Liver (tissue), 9 donors: ENCODE results near the gene TNNC2. TPM values are rescaled to one million over a fixed set of nuclear protein-coding genes. Genes with fewer than 3 reads are reported as not detected.
"Not testable (repeated sequence)": the region's sequence is repeated elsewhere in the genome, so short reads cannot be mapped to it uniquely, and the experiment has no call there.

ENCODE experiments used
- DNase-seq: peaks from one replicate; pipeline ENCODE4 v3.0.0-alpha.2; 2017; ENCODE audit warnings: low spot score
- H3K27ac ChIP-seq, 2 donors: one replicate each; pipeline ENCODE4 v1.7.0; 2013; ENCODE audit warnings: inconsistent platforms in 2 of 2, low read length in 2 of 2, control low read depth in 1 of 2, low read depth in 1 of 2, mild to moderate bottlenecking in 1 of 2
- H3K27me3 ChIP-seq, 4 donors: one replicate each; pipeline versions ENCODE4 v1.6.1 to v1.7.0; 2013; ENCODE audit warnings: low read length in 3 of 4, inconsistent platforms in 1 of 4, mild to moderate bottlenecking in 1 of 4, moderate library complexity in 1 of 4; ENCODE audit not compliant: control insufficient read depth in 4 of 4, insufficient read depth in 4 of 4
- H3K36me3 ChIP-seq, 4 donors: one replicate each; pipeline versions ENCODE4 v1.6.1 to v1.7.0; 2013; ENCODE audit warnings: low read length in 3 of 4, mild to moderate bottlenecking in 3 of 4, low read depth in 1 of 4, moderate library complexity in 1 of 4; ENCODE audit not compliant: control insufficient read depth in 4 of 4, insufficient read depth in 3 of 4
- H3K4me1 ChIP-seq, 4 donors: one replicate each; pipeline versions ENCODE4 v1.6.1 to v1.7.0; 2013; ENCODE audit warnings: low read length in 3 of 4, mild to moderate bottlenecking in 3 of 4, moderate library complexity in 1 of 4; ENCODE audit not compliant: control insufficient read depth in 4 of 4, insufficient read depth in 4 of 4
- H3K4me3 ChIP-seq, 3 donors: one replicate each; pipeline versions ENCODE4 v1.6.1 to v1.7.0; 2013; ENCODE audit warnings: low read length in 3 of 3, control low read depth in 1 of 3, low read depth in 1 of 3, mild to moderate bottlenecking in 1 of 3
- H3K9ac ChIP-seq, 2 donors: one replicate each; pipeline ENCODE4 v1.7.0; 2013; ENCODE audit warnings: low read length in 2 of 2, mild to moderate bottlenecking in 2 of 2, moderate library complexity in 2 of 2, control low read depth in 1 of 2, low read depth in 1 of 2
- H3K9me3 ChIP-seq, 4 donors: one replicate each; pipeline versions ENCODE4 v1.6.1 to v1.7.0; 2013; ENCODE audit warnings: low read length in 3 of 4; ENCODE audit not compliant: control insufficient read depth in 4 of 4
- EGR1 ChIP-seq, 2 donors: IDR thresholded peaks; 2 replicates each; pipeline ENCODE4 v1.6.1; 2016 to 2018; ENCODE audit warnings: antibody characterized with exemption in 2 of 2, low read depth in 2 of 2
- FOXA1 ChIP-seq: IDR thresholded peaks from 2 replicates; pipeline ENCODE4 v1.6.1; 2016; ENCODE audit warnings: antibody characterized with exemption
- FOXA2 ChIP-seq: IDR thresholded peaks from 2 replicates; pipeline ENCODE4 v1.6.1; 2016; ENCODE audit warnings: antibody characterized with exemption
- GABPA ChIP-seq, 2 donors: IDR thresholded peaks in 1 of 2; conservative IDR thresholded peaks in 1 of 2; 2 replicates each; pipeline ENCODE4 v1.6.1; 2016; ENCODE audit warnings: antibody characterized with exemption in 2 of 2, mild to moderate bottlenecking in 1 of 2, moderate library complexity in 1 of 2
- HNF4A ChIP-seq, 2 donors: conservative IDR thresholded peaks; 2 replicates each; pipeline ENCODE4 v1.6.1; 2016; ENCODE audit warnings: antibody characterized with exemption in 2 of 2, mild to moderate bottlenecking in 2 of 2
- HNF4G ChIP-seq: IDR thresholded peaks from 2 replicates; pipeline ENCODE4 v1.6.1; 2016; ENCODE audit warnings: antibody characterized with exemption
- JUND ChIP-seq, 2 donors: IDR thresholded peaks; 2 replicates each; pipeline ENCODE4 v1.6.1; 2016; ENCODE audit warnings: antibody characterized with exemption in 2 of 2
- NR2F2 ChIP-seq: IDR thresholded peaks from 2 replicates; pipeline ENCODE4 v1.6.1; 2016; ENCODE audit warnings: antibody characterized with exemption
- RAD21 ChIP-seq, 2 donors: IDR thresholded peaks; 2 replicates each; pipeline ENCODE4 v1.6.1; 2016; ENCODE audit warnings: antibody characterized with exemption in 2 of 2, mild to moderate bottlenecking in 2 of 2
- RXRA ChIP-seq, 2 donors: IDR thresholded peaks; 2 replicates each; pipeline ENCODE4 v1.6.1; 2017 to 2018; ENCODE audit warnings: antibody characterized with exemption in 2 of 2, mild to moderate bottlenecking in 1 of 2
- SP1 ChIP-seq: IDR thresholded peaks from 2 replicates; pipeline ENCODE4 v1.6.1; 2018; ENCODE audit warnings: antibody characterized with exemption, mild to moderate bottlenecking
- TAF1 ChIP-seq: conservative IDR thresholded peaks from 2 replicates; pipeline ENCODE4 v1.6.1; 2016; ENCODE audit warnings: antibody characterized with exemption, mild to moderate bottlenecking
- YY1 ChIP-seq: IDR thresholded peaks from 2 replicates; pipeline ENCODE4 v1.6.1; 2016; ENCODE audit warnings: antibody characterized with exemption, mild to moderate bottlenecking
- WGBS: extraction: QIAGEN DNeasy Blood & Tissue Kit; methylation state at CpG from one replicate; pipeline ENCODE4 v1.1.7; 2013; 5-methylcytosine and 5-hydroxymethylcytosine counted together
- polyA plus RNA-seq, 2 donors: library from polyadenylated mRNA; stranded (reverse) in 1 of 2; unstranded in 1 of 2; fragments of 200-250 nt in 1 of 2; fragments of >200 nt in 1 of 2; fragmentation: Nextera tagmentation in 1 of 2; extraction: Ambion mirVana in 1 of 2; gene quantifications; one replicate each; pipeline versions ENCODE4 v1.2.1 to v1.2.3, GENCODE V29; 2013 to 2015
- total RNA-seq, 2 donors: library from RNA; depleted of rRNA; stranded (reverse); fragments of >200 nt; gene quantifications; one replicate each; pipeline ENCODE4 v1.2.3, GENCODE V29; 2014
- TF ChIP-seq, protein P1 (sequence below): IDR thresholded peaks from 2 replicates; pipeline ENCODE4 v1.6.1; 2016; ENCODE audit warnings: antibody characterized with exemption
- TF ChIP-seq, protein P2 (sequence below): IDR thresholded peaks from 2 replicates; pipeline ENCODE4 v1.6.1; 2016; ENCODE audit warnings: antibody characterized with exemption
- TF ChIP-seq, protein P3 (sequence below): IDR thresholded peaks from 2 replicates; pipeline ENCODE4 v1.6.1; 2016; ENCODE audit warnings: antibody characterized with exemption
- TF ChIP-seq, protein P4 (sequence below): IDR thresholded peaks from 2 replicates; pipeline ENCODE4 v1.6.1; 2016; ENCODE audit warnings: antibody characterized with exemption, mild to moderate bottlenecking
- TF ChIP-seq, protein P5 (sequence below): fragments of 150-350 bp; IDR thresholded peaks from 2 replicates; pipeline ENCODE4 v1.5.1; 2017; ENCODE audit warnings: improper control_type of control experiment, low read depth, low read length; ENCODE audit not compliant: missing input control
- donor health status: healthy.
- donor health status: healthy.
- donor health status: healthy.
- donor health status: healthy.
- donor health status: healthy.

TNNC2 gene
- total RNA-seq (under 1 TPM in 1 of 2 donors, not detected in 1; 0.33 TPM), polyA plus RNA-seq (under 1 TPM; 0.12 to 0.31 TPM)

DNA sequence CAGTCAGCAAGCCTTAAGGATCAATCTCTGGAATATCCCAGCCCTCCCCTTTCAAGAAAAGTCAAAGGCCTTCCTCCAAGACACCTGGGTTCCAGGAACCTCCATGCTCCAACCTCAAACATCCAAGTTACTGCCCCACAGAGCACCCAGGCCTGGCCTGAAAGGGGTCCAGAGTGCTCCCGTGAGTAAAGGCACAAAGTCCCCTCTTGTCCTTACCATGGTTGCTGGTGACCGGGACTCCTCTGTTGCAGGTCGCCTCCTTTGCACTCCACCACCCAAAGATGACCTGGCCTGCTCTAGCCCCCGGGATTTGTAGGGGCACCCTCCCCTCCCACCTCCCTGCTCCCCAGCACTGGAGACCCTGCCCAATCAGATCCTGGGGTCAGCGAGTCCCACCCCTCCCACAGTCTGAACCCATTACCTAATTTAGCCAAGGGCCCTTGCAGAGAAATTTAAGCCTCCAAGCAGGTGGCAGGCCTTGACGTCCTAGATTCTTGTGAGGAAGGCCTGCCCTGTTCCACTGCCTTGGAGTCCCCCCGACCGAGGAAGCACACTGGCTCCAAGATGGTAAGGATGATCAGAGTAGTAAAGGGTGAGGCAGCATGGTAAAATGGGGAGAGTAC, at the start of gene TNNC2:
TNNC2 (minus strand) TSS at position 283 of the 623 bp plus-strand sequence; CDS start at position 219, 64 bp downstream.
- Histone ChIP-seq H3K27me3 (peaks cover 0 to 8% (median 1%) of the 10 kb centered on the region in 4 donors), H3K9ac (no peak within 1 kb of the TSS), H3K27ac (no peak within 1 kb of the TSS), H3K36me3 (no peaks in the 10 kb centered on the region), H3K4me1 (peaks cover 0 to 7% (median 1%) of the 10 kb centered on the region in 4 donors), H3K4me3 (no peak within 1 kb of the TSS), H3K9me3 (no peaks in the 10 kb centered on the region)
- DNase-seq = no peak
- WGBS = 90% methylated on average over 8 of the region's 8 CpGs
- TF ChIP-seq EGR1 (IDR thresholded peaks at IDR 0.05; ENCODE audit: low read depth in 2 of 2) (no peak), FOXA1 (no peak), TAF1 (no peak), HNF4G (no peak), JUND (IDR thresholded peaks at IDR 0.05) (no peak), RAD21 (IDR thresholded peaks at IDR 0.05) (no peak), SP1 (no peak), HNF4A (conservative IDR thresholded peaks at IDR 0.05) (no peak), YY1 (no peak)
- TF ChIP-seq, protein P1, sequence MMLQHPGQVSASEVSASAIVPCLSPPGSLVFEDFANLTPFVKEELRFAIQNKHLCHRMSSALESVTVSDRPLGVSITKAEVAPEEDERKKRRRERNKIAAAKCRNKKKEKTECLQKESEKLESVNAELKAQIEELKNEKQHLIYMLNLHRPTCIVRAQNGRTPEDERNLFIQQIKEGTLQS = no peak
- TF ChIP-seq, protein P2, sequence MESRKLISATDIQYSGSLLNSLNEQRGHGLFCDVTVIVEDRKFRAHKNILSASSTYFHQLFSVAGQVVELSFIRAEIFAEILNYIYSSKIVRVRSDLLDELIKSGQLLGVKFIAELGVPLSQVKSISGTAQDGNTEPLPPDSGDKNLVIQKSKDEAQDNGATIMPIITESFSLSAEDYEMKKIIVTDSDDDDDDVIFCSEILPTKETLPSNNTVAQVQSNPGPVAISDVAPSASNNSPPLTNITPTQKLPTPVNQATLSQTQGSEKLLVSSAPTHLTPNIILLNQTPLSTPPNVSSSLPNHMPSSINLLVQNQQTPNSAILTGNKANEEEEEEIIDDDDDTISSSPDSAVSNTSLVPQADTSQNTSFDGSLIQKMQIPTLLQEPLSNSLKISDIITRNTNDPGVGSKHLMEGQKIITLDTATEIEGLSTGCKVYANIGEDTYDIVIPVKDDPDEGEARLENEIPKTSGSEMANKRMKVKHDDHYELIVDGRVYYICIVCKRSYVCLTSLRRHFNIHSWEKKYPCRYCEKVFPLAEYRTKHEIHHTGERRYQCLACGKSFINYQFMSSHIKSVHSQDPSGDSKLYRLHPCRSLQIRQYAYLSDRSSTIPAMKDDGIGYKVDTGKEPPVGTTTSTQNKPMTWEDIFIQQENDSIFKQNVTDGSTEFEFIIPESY = no peak
- TF ChIP-seq, protein P3, sequence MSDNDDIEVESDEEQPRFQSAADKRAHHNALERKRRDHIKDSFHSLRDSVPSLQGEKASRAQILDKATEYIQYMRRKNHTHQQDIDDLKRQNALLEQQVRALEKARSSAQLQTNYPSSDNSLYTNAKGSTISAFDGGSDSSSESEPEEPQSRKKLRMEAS = no peak

DNA sequence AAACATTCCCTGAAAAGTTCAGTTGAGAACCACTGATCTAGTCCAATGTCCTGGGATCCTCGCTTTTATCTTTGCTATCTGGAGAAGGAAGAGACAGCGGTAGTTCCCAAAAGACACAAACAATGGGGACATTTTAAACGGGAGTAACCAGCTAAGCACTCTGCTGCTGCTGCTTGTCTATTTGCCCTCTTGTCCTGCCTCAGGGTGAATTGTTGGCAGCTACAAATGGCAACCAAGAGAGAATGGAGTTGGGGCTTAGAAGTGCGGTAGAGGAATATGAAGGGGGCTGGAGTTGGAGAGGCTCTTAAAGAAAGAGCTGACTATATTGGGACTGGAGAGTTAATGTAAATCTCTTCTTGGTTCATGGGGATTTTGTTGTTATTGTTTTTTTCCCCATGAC, 47.5 kb upstream of the TNNC2 start:
- H3K9me3 ChIP-seq = no peaks in the 10 kb centered on the region
- no peaks in the 10 kb centered on the region for H3K4me1 ChIP-seq
- H3K4me3 ChIP-seq = no peak overlapping the region
- no peaks in the 10 kb centered on the region for H3K27me3 ChIP-seq
- no peak overlapping the region for H3K27ac ChIP-seq
- H3K36me3 ChIP-seq = peaks cover 6 to 15% (median 12%) of the 10 kb centered on the region in 4 donors
- no peak overlapping the region for H3K9ac ChIP-seq
- DNase-seq = no peak
- TF ChIP-seq YY1 (no peak), JUND (IDR thresholded peaks at IDR 0.05) (no peak), TAF1 (no peak), HNF4A (conservative IDR thresholded peaks at IDR 0.05) (no peak), FOXA1 (no peak), RAD21 (IDR thresholded peaks at IDR 0.05) (no peak), GABPA (IDR thresholded peaks at IDR 0.05 in 1 of 2, conservative IDR thresholded peaks at IDR 0.05 in 1 of 2) (no peak), EGR1 (IDR thresholded peaks at IDR 0.05; ENCODE audit: low read depth in 2 of 2) (no peak), FOXA2 (no peak), NR2F2 (no peak), RXRA (IDR thresholded peaks at IDR 0.05) (no peak)
- TF ChIP-seq, protein P2 = no peak
- TF ChIP-seq, protein P4, sequence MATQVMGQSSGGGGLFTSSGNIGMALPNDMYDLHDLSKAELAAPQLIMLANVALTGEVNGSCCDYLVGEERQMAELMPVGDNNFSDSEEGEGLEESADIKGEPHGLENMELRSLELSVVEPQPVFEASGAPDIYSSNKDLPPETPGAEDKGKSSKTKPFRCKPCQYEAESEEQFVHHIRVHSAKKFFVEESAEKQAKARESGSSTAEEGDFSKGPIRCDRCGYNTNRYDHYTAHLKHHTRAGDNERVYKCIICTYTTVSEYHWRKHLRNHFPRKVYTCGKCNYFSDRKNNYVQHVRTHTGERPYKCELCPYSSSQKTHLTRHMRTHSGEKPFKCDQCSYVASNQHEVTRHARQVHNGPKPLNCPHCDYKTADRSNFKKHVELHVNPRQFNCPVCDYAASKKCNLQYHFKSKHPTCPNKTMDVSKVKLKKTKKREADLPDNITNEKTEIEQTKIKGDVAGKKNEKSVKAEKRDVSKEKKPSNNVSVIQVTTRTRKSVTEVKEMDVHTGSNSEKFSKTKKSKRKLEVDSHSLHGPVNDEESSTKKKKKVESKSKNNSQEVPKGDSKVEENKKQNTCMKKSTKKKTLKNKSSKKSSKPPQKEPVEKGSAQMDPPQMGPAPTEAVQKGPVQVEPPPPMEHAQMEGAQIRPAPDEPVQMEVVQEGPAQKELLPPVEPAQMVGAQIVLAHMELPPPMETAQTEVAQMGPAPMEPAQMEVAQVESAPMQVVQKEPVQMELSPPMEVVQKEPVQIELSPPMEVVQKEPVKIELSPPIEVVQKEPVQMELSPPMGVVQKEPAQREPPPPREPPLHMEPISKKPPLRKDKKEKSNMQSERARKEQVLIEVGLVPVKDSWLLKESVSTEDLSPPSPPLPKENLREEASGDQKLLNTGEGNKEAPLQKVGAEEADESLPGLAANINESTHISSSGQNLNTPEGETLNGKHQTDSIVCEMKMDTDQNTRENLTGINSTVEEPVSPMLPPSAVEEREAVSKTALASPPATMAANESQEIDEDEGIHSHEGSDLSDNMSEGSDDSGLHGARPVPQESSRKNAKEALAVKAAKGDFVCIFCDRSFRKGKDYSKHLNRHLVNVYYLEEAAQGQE = no peak
- TF ChIP-seq, protein P5, sequence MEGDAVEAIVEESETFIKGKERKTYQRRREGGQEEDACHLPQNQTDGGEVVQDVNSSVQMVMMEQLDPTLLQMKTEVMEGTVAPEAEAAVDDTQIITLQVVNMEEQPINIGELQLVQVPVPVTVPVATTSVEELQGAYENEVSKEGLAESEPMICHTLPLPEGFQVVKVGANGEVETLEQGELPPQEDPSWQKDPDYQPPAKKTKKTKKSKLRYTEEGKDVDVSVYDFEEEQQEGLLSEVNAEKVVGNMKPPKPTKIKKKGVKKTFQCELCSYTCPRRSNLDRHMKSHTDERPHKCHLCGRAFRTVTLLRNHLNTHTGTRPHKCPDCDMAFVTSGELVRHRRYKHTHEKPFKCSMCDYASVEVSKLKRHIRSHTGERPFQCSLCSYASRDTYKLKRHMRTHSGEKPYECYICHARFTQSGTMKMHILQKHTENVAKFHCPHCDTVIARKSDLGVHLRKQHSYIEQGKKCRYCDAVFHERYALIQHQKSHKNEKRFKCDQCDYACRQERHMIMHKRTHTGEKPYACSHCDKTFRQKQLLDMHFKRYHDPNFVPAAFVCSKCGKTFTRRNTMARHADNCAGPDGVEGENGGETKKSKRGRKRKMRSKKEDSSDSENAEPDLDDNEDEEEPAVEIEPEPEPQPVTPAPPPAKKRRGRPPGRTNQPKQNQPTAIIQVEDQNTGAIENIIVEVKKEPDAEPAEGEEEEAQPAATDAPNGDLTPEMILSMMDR = no peak
- TF ChIP-seq, protein P3 = no peak
- WGBS = 76% methylated on average over 4 of the region's 4 CpGs

DNA sequence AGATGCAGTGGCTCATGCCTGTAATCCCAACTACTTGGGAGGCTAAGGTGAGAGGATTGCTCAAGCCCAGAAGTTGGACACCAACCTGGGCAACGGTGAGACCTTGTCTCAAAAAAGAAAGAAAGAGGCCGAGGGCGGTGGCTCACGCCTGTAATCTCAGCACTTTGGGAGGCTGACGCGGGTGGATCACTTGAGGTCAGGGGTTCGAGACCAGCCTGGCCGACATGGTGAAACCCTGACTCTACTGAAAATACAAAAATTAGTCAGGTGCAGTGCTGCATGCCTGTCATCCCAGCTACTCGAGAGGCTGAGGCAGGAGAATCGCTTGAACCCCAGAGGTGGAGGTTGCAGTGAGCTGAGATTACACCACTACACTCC, 47.0 kb upstream of the TNNC2 start:
- H3K9ac ChIP-seq, DNase-seq, H3K27me3 ChIP-seq, H3K9me3 ChIP-seq, H3K27ac ChIP-seq, H3K4me1 ChIP-seq, H3K4me3 ChIP-seq: not testable (repeated sequence)
- 95% methylated on average over 10 of the region's 10 CpGs for WGBS
- H3K36me3 ChIP-seq = peaks cover 6 to 15% (median 12%) of the 10 kb centered on the region in 4 donors
